KMS-11 (cell line): ENCODE data around the gene CXCL10.

Experiments used
- H2AFZ ChIP-seq: fragments of 200-600 bp; sonication (generic); 2 replicates; pipeline ENCODE4 v1.6.1; 2016; ENCODE audit warnings: antibody characterized with exemption, mixed run types, low read depth
- H3K27ac ChIP-seq: fragments of 200-600 bp; sonication (generic); 2 replicates; pipeline ENCODE4 v1.6.1; 2016; ENCODE audit warnings: mild to moderate bottlenecking, mixed run types
- H3K27me3 ChIP-seq: fragments of 200-600 bp; sonication (generic); 2 replicates; pipeline ENCODE4 v1.6.1; 2017; ENCODE audit warnings: mild to moderate bottlenecking, low read depth, mixed run types, moderate library complexity; ENCODE audit not compliant: insufficient read depth
- H3K36me3 ChIP-seq: fragments of 200-600 bp; sonication (generic); 2 replicates; pipeline ENCODE4 v1.6.1; 2017; ENCODE audit warnings: mild to moderate bottlenecking, mixed run types; ENCODE audit not compliant: insufficient read depth
- H3K4me1 ChIP-seq: fragments of 200-600 bp; sonication (generic); 2 replicates; pipeline ENCODE4 v1.6.1; 2016; ENCODE audit warnings: mild to moderate bottlenecking, low read depth, mixed run types; ENCODE audit not compliant: poor library complexity, severe bottlenecking
- H3K4me2 ChIP-seq: fragments of 200-600 bp; sonication (generic); 2 replicates; pipeline ENCODE4 v1.7.0; 2016; ENCODE audit warnings: mild to moderate bottlenecking, mixed run types
- H3K4me3 ChIP-seq: fragments of 200-600 bp; sonication (generic); IDR thresholded peaks from 2 replicates; pipeline ENCODE4 v1.6.1; 2017; ENCODE audit warnings: low read depth, low read length, mixed read lengths; ENCODE audit not compliant: insufficient read depth
- H3K79me2 ChIP-seq: fragments of 200-600 bp; sonication (generic); 2 replicates; pipeline ENCODE4 v1.6.1; 2016; ENCODE audit warnings: low read depth, mixed run types; ENCODE audit not compliant: insufficient read depth
- H3K9ac ChIP-seq: fragments of 200-600 bp; sonication (generic); 2 replicates; pipeline ENCODE4 v1.6.1; 2016; ENCODE audit warnings: mild to moderate bottlenecking, mixed run types
- H4K20me1 ChIP-seq: fragments of 200-600 bp; sonication (generic); 2 replicates; pipeline ENCODE4 v1.6.1; 2016; ENCODE audit warnings: mild to moderate bottlenecking, mixed run types; ENCODE audit not compliant: insufficient read depth
- TF ChIP-seq, protein P1 (sequence below): fragments of 200-600 bp; sonication (generic); conservative IDR thresholded peaks from 2 replicates; pipeline ENCODE4 v1.6.1; 2017; ENCODE audit warnings: low read depth, mild to moderate bottlenecking, antibody characterized with exemption, low read length, moderate library complexity, mixed read lengths

CXCL10 gene

DNA sequence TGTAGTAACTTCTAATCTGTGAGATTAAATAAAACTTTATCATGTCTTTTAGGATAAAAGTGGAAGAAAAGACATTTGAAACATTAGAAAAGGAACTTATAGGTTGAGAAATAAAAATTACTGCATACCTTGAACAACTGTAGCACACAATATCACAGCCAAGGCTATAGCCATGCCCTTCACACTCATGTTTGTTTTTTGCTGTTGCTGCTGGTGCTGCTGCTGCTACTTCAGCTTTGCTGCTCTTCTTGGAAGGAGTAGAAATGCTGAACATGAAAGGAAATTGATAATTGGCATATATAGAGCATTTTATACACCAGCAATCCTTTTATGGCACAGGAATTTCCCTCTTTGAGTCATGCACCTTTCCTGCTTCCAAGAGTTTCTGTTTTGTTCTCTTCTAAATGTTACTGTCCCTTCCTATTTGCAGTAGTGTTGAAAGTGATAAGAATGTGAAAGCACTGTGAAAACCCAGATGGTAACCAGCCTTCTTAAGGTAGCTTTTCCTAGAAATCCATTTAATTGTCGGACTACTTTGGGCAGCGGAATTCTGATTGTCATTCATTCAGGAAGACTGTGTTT is 12.6 kb upstream of the CXCL10 start, which contains the start of gene CXCL11:
TSS of gene CXCL11 (minus strand) at position 272 of the 582 bp plus-strand sequence. CDS start at position 189, 83 bp downstream.
- Histone ChIP-seq H3K4me2 (peak within 1 kb of the TSS; percentile 29), H3K27ac (no peak within 1 kb of the TSS), H3K27me3 (no peaks in the 10 kb centered on the region), H3K4me3 (no peak within 1 kb of the TSS), H3K79me2 (no peaks in the 10 kb centered on the region), H3K4me1 (peaks cover 49% of the 10 kb centered on the region), H3K36me3 (no peaks in the 10 kb centered on the region; the same call in 1 of the 2 replicates), H2AFZ (no peak within 1 kb of the TSS), H3K9ac (no peak within 1 kb of the TSS), H4K20me1 (no peaks in the 10 kb centered on the region)
- TF ChIP-seq, protein P1, sequence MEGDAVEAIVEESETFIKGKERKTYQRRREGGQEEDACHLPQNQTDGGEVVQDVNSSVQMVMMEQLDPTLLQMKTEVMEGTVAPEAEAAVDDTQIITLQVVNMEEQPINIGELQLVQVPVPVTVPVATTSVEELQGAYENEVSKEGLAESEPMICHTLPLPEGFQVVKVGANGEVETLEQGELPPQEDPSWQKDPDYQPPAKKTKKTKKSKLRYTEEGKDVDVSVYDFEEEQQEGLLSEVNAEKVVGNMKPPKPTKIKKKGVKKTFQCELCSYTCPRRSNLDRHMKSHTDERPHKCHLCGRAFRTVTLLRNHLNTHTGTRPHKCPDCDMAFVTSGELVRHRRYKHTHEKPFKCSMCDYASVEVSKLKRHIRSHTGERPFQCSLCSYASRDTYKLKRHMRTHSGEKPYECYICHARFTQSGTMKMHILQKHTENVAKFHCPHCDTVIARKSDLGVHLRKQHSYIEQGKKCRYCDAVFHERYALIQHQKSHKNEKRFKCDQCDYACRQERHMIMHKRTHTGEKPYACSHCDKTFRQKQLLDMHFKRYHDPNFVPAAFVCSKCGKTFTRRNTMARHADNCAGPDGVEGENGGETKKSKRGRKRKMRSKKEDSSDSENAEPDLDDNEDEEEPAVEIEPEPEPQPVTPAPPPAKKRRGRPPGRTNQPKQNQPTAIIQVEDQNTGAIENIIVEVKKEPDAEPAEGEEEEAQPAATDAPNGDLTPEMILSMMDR, result no peak

DNA sequence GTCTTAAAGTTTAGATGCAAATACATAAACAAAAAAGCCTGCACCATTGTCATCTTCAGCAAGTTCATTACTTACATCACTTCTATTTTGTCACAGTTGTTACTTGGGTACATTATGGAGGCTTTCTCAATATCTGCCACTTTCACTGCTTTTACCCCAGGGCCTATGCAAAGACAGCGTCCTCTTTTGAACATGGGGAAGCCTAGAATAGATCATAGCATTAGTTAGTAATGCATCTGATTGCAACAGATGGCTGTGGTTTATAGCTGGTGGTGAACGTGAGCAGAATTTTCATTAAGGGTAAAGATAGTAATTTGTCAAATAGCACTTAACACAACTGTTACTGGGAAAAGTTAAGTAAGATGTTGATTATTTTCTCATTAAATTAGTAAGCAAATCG is 11.8 kb upstream of the CXCL10 start:
- peak overlapping the region; percentile 29 for H3K4me2 ChIP-seq
- H3K36me3 ChIP-seq, result no peaks in the 10 kb centered on the region; the same call in 1 of the 2 replicates
- H3K27me3 ChIP-seq, result no peaks in the 10 kb centered on the region
- TF ChIP-seq, protein P1, result no peak
- no peak overlapping the region for H3K9ac ChIP-seq
- H3K4me3 ChIP-seq, result no peak overlapping the region
- no peaks in the 10 kb centered on the region for H3K79me2 ChIP-seq
- peaks cover 57% of the 10 kb centered on the region for H3K4me1 ChIP-seq
- no peak overlapping the region for H3K27ac ChIP-seq
- H4K20me1 ChIP-seq, result no peaks in the 10 kb centered on the region
- no peak overlapping the region for H2AFZ ChIP-seq

DNA sequence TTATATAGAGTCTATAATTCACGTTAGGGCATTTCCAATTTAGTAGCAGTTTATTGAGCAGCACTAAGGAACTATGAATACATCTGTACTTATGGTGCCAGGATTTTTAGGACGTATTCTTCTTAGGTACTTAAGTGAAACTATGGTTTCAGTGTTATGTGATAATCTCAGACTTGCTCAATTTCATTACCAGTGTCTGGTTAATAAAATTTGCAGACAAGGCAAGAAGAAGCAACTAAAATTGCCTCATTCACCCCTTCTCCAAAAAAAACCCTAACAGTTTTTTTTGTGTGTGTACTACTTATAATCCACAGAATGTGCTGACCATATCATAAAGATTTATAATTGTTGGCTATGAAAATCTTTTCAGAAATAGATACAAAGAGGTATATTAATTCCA is 6.0 kb upstream of the CXCL10 start:
- Histone ChIP-seq H2AFZ (no peak overlapping the region), H4K20me1 (no peaks in the 10 kb centered on the region), H3K79me2 (no peaks in the 10 kb centered on the region), H3K27me3 (no peaks in the 10 kb centered on the region), H3K4me1 (peaks cover 51% of the 10 kb centered on the region), H3K4me2 (peak overlapping the region; percentile 79), H3K9ac (peak overlapping the region; percentile 45; the same call in 1 of the 2 replicates), H3K36me3 (no peaks in the 10 kb centered on the region), H3K27ac (peak overlapping the region; percentile 65), H3K4me3 (no peak overlapping the region)
- TF ChIP-seq, protein P1, result no peak

DNA sequence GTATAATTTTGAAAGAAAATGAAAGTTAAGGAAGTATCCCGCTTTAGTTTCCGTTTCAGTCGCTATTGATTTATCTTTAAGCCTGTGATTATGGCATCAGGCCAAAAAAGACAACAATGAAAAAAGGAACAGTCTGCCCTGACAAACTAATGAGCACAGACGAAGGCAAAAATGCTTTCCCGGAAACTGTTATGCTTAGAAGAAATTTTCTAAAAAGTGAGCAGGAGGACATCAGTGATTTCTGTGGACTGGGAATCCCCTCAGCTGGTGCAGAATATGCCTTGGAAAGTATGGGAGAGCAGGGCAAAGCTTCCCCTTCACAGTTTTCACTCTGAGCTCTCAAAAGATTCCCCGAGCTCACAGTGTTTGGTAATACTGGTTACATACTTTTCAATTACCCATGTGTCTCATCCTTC is 5.1 kb upstream of the CXCL10 start:
- TF ChIP-seq, protein P1, result no peak
- peak overlapping the region; percentile 45; the same call in 1 of the 2 replicates for H3K9ac ChIP-seq
- peak overlapping the region; percentile 79 for H3K4me2 ChIP-seq
- peak overlapping the region; percentile 65 for H3K27ac ChIP-seq
- H4K20me1 ChIP-seq, result no peaks in the 10 kb centered on the region
- no peaks in the 10 kb centered on the region for H3K36me3 ChIP-seq
- peaks cover 54% of the 10 kb centered on the region for H3K4me1 ChIP-seq
- H2AFZ ChIP-seq, result peak overlapping the region; percentile 33
- H3K27me3 ChIP-seq, result no peaks in the 10 kb centered on the region
- no peaks in the 10 kb centered on the region for H3K79me2 ChIP-seq
- no peak overlapping the region for H3K4me3 ChIP-seq
